ENCODE data around the gene TRMT44. TPM values are rescaled to one million over a fixed set of nuclear protein-coding genes. Genes with fewer than 3 reads are reported as not detected.

Gene TRMT44
- total and polyA plus RNA-seq, 12 donors: 4.5 to 10.2 (median 7.9) TPM

- DNase-seq: peak; percentile 88 to 91
- H3K4me1 ChIP-seq: peaks cover 10 to 46% (median 32%) of the 10 kb centered on the region in 9 donors
- peaks cover 0 to 78% (median 14%) of the 10 kb centered on the region in 9 donors for H3K36me3 ChIP-seq
- H3K27ac ChIP-seq: peak overlapping the region; percentile 21 to 92 (median 80)
- ATAC-seq: peak; percentile 71 to 93 (median 86)
- WGBS, 2 donors: 41 to 46% methylated on average over 12 of the region's 12 CpGs
- no peak overlapping the region for H3K4me3 ChIP-seq
- H3K27me3 ChIP-seq: no peaks in the 10 kb centered on the region
- intact Hi-C loops (cut with DNase I): loop anchor here in 9 of 10 donors (1.0 to 10.0 kb wide), 16 partner anchors 71 to 228 kb away; partner anchors contain the start of gene HTRA3 (in 3 of the 9)
- H3K9me3 ChIP-seq: peaks cover 0 to 3% (median 0%) of the 10 kb centered on the region in 11 donors
- TF ChIP-seq, protein P1, sequence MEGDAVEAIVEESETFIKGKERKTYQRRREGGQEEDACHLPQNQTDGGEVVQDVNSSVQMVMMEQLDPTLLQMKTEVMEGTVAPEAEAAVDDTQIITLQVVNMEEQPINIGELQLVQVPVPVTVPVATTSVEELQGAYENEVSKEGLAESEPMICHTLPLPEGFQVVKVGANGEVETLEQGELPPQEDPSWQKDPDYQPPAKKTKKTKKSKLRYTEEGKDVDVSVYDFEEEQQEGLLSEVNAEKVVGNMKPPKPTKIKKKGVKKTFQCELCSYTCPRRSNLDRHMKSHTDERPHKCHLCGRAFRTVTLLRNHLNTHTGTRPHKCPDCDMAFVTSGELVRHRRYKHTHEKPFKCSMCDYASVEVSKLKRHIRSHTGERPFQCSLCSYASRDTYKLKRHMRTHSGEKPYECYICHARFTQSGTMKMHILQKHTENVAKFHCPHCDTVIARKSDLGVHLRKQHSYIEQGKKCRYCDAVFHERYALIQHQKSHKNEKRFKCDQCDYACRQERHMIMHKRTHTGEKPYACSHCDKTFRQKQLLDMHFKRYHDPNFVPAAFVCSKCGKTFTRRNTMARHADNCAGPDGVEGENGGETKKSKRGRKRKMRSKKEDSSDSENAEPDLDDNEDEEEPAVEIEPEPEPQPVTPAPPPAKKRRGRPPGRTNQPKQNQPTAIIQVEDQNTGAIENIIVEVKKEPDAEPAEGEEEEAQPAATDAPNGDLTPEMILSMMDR (IDR thresholded peaks at IDR 0.05): peak; percentile 83 to 99 (median 94)
These were observed 37.3 kb upstream of the TRMT44 start for GRCh38 chr4:8403173-8403753.

- no peak overlapping the region for H3K4me3 ChIP-seq
- no peak for DNase-seq
- no peak for ATAC-seq
- peaks cover 0 to 3% (median 0%) of the 10 kb centered on the region in 11 donors for H3K9me3 ChIP-seq
- 91 to 92% methylated on average over 13 of the region's 13 CpGs for WGBS, 2 donors
- peak overlapping the region in 4 of 10 donors; percentile 78 to 92 (median 84) for H3K27ac ChIP-seq
- peaks cover 0 to 78% (median 10%) of the 10 kb centered on the region in 9 donors for H3K36me3 ChIP-seq
- intact Hi-C loops (cut with DNase I): loop anchor here in 9 of 10 donors (1.0 to 10.0 kb wide), 16 partner anchors 72 to 229 kb away; partner anchors contain the start of gene HTRA3 (in 4 of the 9)
- H3K27me3 ChIP-seq: no peaks in the 10 kb centered on the region
- TF ChIP-seq, protein P1 (IDR thresholded peaks at IDR 0.05): no peak
- peaks cover 10 to 48% (median 32%) of the 10 kb centered on the region in 9 donors for H3K4me1 ChIP-seq
These were observed 36.6 kb upstream of the TRMT44 start for GRCh38 chr4:8403976-8404375.

DNA sequence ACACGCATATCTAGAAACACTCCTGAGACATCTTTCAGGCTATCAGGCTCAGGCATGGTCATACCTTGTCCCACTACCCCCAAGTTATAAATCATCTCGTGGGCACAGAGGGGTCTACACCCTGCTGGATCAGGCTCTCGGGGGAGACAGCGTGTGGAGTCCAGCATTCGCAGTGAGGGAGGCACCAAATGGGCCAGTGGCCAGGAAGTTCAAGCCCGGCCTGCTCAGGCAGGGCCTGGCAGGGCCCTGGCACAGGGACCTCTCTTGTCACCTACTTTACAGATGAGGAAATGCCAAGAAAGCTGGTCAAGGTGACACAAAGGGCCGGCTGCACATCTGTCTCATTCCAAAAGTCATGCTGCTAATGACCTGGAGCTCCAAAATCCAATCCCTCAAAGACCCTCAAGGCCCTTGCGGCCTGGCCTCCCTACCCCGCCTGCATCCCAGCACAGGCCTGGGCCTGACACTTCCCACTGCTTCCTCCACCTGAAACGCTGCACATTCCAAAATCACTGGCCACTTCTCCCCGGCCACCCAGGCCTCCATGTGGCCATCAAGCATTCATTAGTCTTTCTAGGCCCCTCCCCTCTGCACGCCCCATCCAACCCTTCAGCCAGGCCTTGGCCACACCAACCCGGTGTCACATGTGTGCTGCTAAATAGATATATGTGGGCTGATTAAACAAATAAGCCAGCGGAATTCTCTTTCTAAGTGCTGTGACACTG lies 35.6 kb upstream of the TRMT44 start:
- Histone ChIP-seq H3K4me3 (no peak overlapping the region), H3K9me3 (peaks cover 0 to 3% (median 0%) of the 10 kb centered on the region in 11 donors), H3K36me3 (peaks cover 0 to 74% (median 4%) of the 10 kb centered on the region in 9 donors), H3K4me1 (peaks cover 10 to 57% (median 32%) of the 10 kb centered on the region in 9 donors), H3K27me3 (no peaks in the 10 kb centered on the region), H3K27ac (peak overlapping the region in 7 of 10 donors; percentile 4 to 83 (median 46))
- DNase-seq (no peak), ATAC-seq (peak in 7 of 8 donors; percentile 4 to 30 (median 20))
- intact Hi-C loops (cut with DNase I): loop anchor here (2.0 to 10.0 kb wide), 13 partner anchors 73 to 233 kb away; partner anchors contain the start of gene HTRA3 (in 2 of the 10)
- 63 to 69% methylated on average over 14 of the region's 14 CpGs for WGBS, 2 donors
- TF ChIP-seq, protein P1 (IDR thresholded peaks at IDR 0.05): no peak

DNA sequence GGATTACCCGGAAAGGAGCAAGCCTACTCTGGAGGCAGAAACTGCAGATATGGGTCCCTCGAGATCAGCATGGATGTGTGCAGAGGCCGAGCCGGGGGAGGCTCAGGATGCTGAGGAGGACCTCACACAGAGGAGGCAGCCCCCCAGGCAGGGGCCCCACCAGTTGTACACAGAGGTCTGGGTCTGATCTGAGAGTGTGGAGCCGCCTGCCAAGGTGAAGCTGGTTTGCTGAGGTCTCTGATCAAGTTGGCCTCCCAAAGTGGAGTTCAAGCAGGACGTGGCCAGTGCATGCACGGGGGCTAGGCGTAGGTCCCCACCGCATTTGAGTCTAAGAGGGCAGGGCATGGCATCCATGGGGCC lies 35.1 kb upstream of the TRMT44 start:
- DNase-seq: no peak
- Histone ChIP-seq H3K36me3 (peaks cover 0 to 68% (median 4%) of the 10 kb centered on the region in 9 donors), H3K9me3 (peaks cover 0 to 3% (median 0%) of the 10 kb centered on the region in 11 donors), H3K4me1 (peaks cover 10 to 61% (median 37%) of the 10 kb centered on the region in 9 donors), H3K4me3 (no peak overlapping the region), H3K27ac (peak overlapping the region in 5 of 10 donors; percentile 41 to 83 (median 49)), H3K27me3 (no peaks in the 10 kb centered on the region)
- WGBS, 2 donors: 63 to 82% methylated on average over 9 of the region's 9 CpGs
- TF ChIP-seq, protein P1 (IDR thresholded peaks at IDR 0.05): no peak
- no peak for ATAC-seq
- intact Hi-C loops (cut with DNase I): loop anchor here in 6 of 10 donors (2.0 to 10.0 kb wide), 9 partner anchors 81 to 233 kb away; partner anchors contain the start of gene HTRA3 (in 1 of the 6)
